GM23338 (cell line): ENCODE measurements around the gene ANKRA2. TPM values are rescaled to one million over a fixed set of nuclear protein-coding genes. Genes with fewer than 3 reads are reported as not detected.

Source experiments
- ATAC-seq: fragments of 200-7000 bp; cut with Tn5 transposase; 3 replicates; pipeline ENCODE4 v1.9.1; 2020
- DNase-seq: peaks from one replicate; pipeline ENCODE4 v3.0.0-alpha.2; 2015; ENCODE audit warnings: low spot score
- H2AFZ ChIP-seq: fragments of 200-600 bp; sonication (generic); 2 replicates; pipeline ENCODE4 v1.8.0; 2016; ENCODE audit warnings: antibody characterized with exemption, mild to moderate bottlenecking, moderate library complexity
- H3F3A ChIP-seq: fragments of 200-600 bp; sonication (generic); replicated peaks from 2 replicates; pipeline ENCODE4 v1.8.0; 2017; ENCODE audit warnings: antibody characterized with exemption, mixed run types, low read depth
- H3K27ac ChIP-seq: fragments of 200-600 bp; sonication (generic); 2 replicates; pipeline ENCODE4 v1.6.1; 2016; ENCODE audit warnings: low read depth
- H3K27me3 ChIP-seq: fragments of 200-600 bp; sonication (generic); 2 replicates; pipeline ENCODE4 v1.8.0; 2016; ENCODE audit warnings: mild to moderate bottlenecking, mixed run types, moderate library complexity; ENCODE audit not compliant: insufficient read depth
- H3K36me3 ChIP-seq: fragments of 200-600 bp; sonication (generic); 2 replicates; pipeline ENCODE4 v1.8.0; 2016; ENCODE audit warnings: mild to moderate bottlenecking; ENCODE audit not compliant: insufficient read depth
- H3K4me1 ChIP-seq: fragments of 200-600 bp; sonication (generic); 2 replicates; pipeline ENCODE4 v1.8.0; 2016; ENCODE audit warnings: mild to moderate bottlenecking, moderate library complexity; ENCODE audit not compliant: insufficient read depth
- H3K4me2 ChIP-seq: fragments of 200-600 bp; sonication (generic); 2 replicates; pipeline ENCODE4 v1.7.1; 2017; ENCODE audit warnings: mixed run types
- H3K4me3 ChIP-seq: fragments of 200-600 bp; sonication (generic); 2 replicates; pipeline ENCODE4 v1.6.1; 2016; ENCODE audit warnings: mixed run types
- H3K79me2 ChIP-seq: fragments of 200-600 bp; sonication (generic); replicated peaks from 2 replicates; pipeline ENCODE4 v1.8.0; 2017; ENCODE audit warnings: mild to moderate bottlenecking; ENCODE audit not compliant: insufficient read depth
- H3K9me2 ChIP-seq: fragments of 200-600 bp; sonication (generic); 2 replicates; pipeline ENCODE4 v1.8.0; 2017; ENCODE audit not compliant: insufficient read depth
- H4K20me1 ChIP-seq: fragments of 200-600 bp; sonication (generic); replicated peaks from 2 replicates; pipeline ENCODE4 v1.8.0; 2017; ENCODE audit warnings: mild to moderate bottlenecking; ENCODE audit not compliant: insufficient read depth
- H3K27ac Mint-ChIP-seq: 2 replicates; pipeline ENCODE4 v1.8.0; 2020; ENCODE audit warnings: inconsistent platforms, mild to moderate bottlenecking, moderate library complexity, mixed read lengths
- H3K27me3 Mint-ChIP-seq: 3 replicates; pipeline ENCODE4 v1.8.0; 2022; ENCODE audit warnings: low read depth, mild to moderate bottlenecking, moderate library complexity, mixed read lengths, inconsistent platforms; ENCODE audit not compliant: insufficient read depth, poor library complexity
- H3K36me3 Mint-ChIP-seq: 3 replicates; pipeline ENCODE4 v1.8.0; 2021; ENCODE audit warnings: low read depth, mild to moderate bottlenecking, inconsistent platforms, moderate library complexity, mixed read lengths
- H3K4me1 Mint-ChIP-seq: 3 replicates; pipeline ENCODE4 v1.8.0; 2020; ENCODE audit warnings: mild to moderate bottlenecking, inconsistent platforms, mixed read lengths
- H3K4me3 Mint-ChIP-seq: 3 replicates; pipeline ENCODE4 v1.8.0; 2021; ENCODE audit warnings: moderate library complexity, mild to moderate bottlenecking, inconsistent platforms, mixed read lengths
- H3K9me3 Mint-ChIP-seq: 3 replicates; pipeline ENCODE4 v1.8.0; 2020; ENCODE audit warnings: moderate library complexity, mild to moderate bottlenecking, inconsistent platforms, mixed read lengths
- ETS1 ChIP-seq: IDR thresholded peaks from 2 replicates; pipeline ENCODE4 v1.6.1; 2016; ENCODE audit warnings: antibody characterized with exemption
- EZH2 ChIP-seq: fragments of 200-600 bp; sonication (generic); IDR thresholded peaks from one replicate; pipeline ENCODE4 v1.8.0; 2017; ENCODE audit warnings: antibody characterized with exemption, mild to moderate bottlenecking, low read depth; ENCODE audit not compliant: unreplicated experiment
- EZH2phosphoT487 ChIP-seq: fragments of 200-600 bp; sonication (generic); IDR thresholded peaks from one replicate; pipeline ENCODE4 v1.8.1; 2018; ENCODE audit warnings: antibody characterized with exemption; ENCODE audit not compliant: unreplicated experiment
- JUNB ChIP-seq: IDR thresholded peaks from one replicate; pipeline ENCODE4 v1.6.1; 2016; ENCODE audit warnings: antibody characterized with exemption; ENCODE audit not compliant: unreplicated experiment
- NANOG ChIP-seq: IDR thresholded peaks from 2 replicates; pipeline ENCODE4 v1.6.1; 2016; ENCODE audit warnings: antibody characterized with exemption, borderline replicate concordance
- STAT1 ChIP-seq: IDR thresholded peaks from one replicate; pipeline ENCODE4 v1.6.1; 2016; ENCODE audit warnings: antibody characterized with exemption; ENCODE audit not compliant: unreplicated experiment
- ZNF114 ChIP-seq: fragments of 250-450 bp; sonication (Bioruptor Pico); IDR thresholded peaks from 2 replicates; pipeline ENCODE4 v1.5.0; 2020; ENCODE audit warnings: mild to moderate bottlenecking, moderate library complexity
- ZNF462 ChIP-seq: fragments of 250-450 bp; sonication (Bioruptor Pico); IDR thresholded peaks from 2 replicates; pipeline ENCODE4 v1.5.0; 2020; ENCODE audit warnings: mild to moderate bottlenecking, moderate library complexity
- polyA plus RNA-seq: library from polyadenylated mRNA; unstranded; fragments of >200 nt; fragmentation: Nextera tagmentation; extraction: Ambion mirVana; gene quantifications from 2 replicates; pipeline ENCODE4 v1.2.1, GENCODE V29; 2016
- total RNA-seq: library from RNA; depleted of rRNA; stranded (reverse); fragments of >200 nt; shearing (Covaris generic); gene quantifications from 2 replicates; pipeline ENCODE4 v1.2.3, GENCODE V29; 2014
- TF ChIP-seq, protein P1 (sequence below), 2 experiments: fragments of 200-600 bp in 1 of 2; sonication (generic) in 1 of 2; conservative IDR thresholded peaks; 2 replicates each; pipeline versions ENCODE4 v1.5.1 to v1.6.1; 2016 to 2017; ENCODE audit warnings: antibody characterized with exemption in 2 of 2, low read depth in 2 of 2, mild to moderate bottlenecking in 2 of 2, moderate library complexity in 1 of 2
- TF ChIP-seq, protein P2 (sequence below): IDR thresholded peaks from one replicate; pipeline ENCODE4 v1.6.1; 2018; ENCODE audit warnings: antibody characterized with exemption; ENCODE audit not compliant: unreplicated experiment

The ANKRA2 gene
- total and polyA plus RNA-seq, 2 experiments from 2014 or later = 13.1 to 15.3 TPM

- Mint-ChIP-seq H3K27ac (no peak overlapping the region), H3K36me3 (no peaks in the 10 kb centered on the region), H3K9me3 (no peaks in the 10 kb centered on the region; the same call in 2 of the 3 replicates), H3K4me3 (no peak overlapping the region), H3K27me3 (peaks cover 1% of the 10 kb centered on the region), H3K4me1 (no peaks in the 10 kb centered on the region)
- DNase-seq = no peak
- H3K36me3 ChIP-seq = no peaks in the 10 kb centered on the region
- no peaks in the 10 kb centered on the region for H3K27me3 ChIP-seq
- H3K27ac ChIP-seq = no peak overlapping the region
- H3K79me2 ChIP-seq = no peaks in the 10 kb centered on the region
- no peak overlapping the region for H3K4me3 ChIP-seq
- H4K20me1 ChIP-seq = no peaks in the 10 kb centered on the region
- no peak overlapping the region for H3K4me2 ChIP-seq
- H3K9me2 ChIP-seq = no peaks in the 10 kb centered on the region
- no peak overlapping the region for H2AFZ ChIP-seq
- H3K4me1 ChIP-seq = no peaks in the 10 kb centered on the region
- no peak for ATAC-seq
- TF ChIP-seq, protein P1, sequence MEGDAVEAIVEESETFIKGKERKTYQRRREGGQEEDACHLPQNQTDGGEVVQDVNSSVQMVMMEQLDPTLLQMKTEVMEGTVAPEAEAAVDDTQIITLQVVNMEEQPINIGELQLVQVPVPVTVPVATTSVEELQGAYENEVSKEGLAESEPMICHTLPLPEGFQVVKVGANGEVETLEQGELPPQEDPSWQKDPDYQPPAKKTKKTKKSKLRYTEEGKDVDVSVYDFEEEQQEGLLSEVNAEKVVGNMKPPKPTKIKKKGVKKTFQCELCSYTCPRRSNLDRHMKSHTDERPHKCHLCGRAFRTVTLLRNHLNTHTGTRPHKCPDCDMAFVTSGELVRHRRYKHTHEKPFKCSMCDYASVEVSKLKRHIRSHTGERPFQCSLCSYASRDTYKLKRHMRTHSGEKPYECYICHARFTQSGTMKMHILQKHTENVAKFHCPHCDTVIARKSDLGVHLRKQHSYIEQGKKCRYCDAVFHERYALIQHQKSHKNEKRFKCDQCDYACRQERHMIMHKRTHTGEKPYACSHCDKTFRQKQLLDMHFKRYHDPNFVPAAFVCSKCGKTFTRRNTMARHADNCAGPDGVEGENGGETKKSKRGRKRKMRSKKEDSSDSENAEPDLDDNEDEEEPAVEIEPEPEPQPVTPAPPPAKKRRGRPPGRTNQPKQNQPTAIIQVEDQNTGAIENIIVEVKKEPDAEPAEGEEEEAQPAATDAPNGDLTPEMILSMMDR (conservative IDR thresholded peaks at IDR 0.05; ENCODE audit: low read depth in 2 of 2) = no peak
- TF ChIP-seq ZNF114 (no peak), EZH2 (no peak), ZNF462 (no peak), ETS1 (no peak), JUNB (no peak), NANOG (no peak), STAT1 (no peak), EZH2phosphoT487 (no peak)
- TF ChIP-seq, protein P2, sequence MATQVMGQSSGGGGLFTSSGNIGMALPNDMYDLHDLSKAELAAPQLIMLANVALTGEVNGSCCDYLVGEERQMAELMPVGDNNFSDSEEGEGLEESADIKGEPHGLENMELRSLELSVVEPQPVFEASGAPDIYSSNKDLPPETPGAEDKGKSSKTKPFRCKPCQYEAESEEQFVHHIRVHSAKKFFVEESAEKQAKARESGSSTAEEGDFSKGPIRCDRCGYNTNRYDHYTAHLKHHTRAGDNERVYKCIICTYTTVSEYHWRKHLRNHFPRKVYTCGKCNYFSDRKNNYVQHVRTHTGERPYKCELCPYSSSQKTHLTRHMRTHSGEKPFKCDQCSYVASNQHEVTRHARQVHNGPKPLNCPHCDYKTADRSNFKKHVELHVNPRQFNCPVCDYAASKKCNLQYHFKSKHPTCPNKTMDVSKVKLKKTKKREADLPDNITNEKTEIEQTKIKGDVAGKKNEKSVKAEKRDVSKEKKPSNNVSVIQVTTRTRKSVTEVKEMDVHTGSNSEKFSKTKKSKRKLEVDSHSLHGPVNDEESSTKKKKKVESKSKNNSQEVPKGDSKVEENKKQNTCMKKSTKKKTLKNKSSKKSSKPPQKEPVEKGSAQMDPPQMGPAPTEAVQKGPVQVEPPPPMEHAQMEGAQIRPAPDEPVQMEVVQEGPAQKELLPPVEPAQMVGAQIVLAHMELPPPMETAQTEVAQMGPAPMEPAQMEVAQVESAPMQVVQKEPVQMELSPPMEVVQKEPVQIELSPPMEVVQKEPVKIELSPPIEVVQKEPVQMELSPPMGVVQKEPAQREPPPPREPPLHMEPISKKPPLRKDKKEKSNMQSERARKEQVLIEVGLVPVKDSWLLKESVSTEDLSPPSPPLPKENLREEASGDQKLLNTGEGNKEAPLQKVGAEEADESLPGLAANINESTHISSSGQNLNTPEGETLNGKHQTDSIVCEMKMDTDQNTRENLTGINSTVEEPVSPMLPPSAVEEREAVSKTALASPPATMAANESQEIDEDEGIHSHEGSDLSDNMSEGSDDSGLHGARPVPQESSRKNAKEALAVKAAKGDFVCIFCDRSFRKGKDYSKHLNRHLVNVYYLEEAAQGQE = no peak
- H3F3A ChIP-seq = no peaks in the 10 kb centered on the region
These were observed 33.9 kb upstream of the ANKRA2 start for GRCh38 chr5:73599380-73599779.
